Measurements from ENCODE around the gene EVX1.

Gene EVX1

GRCh38 chr7:27213433-27214238 is 29.0 kb upstream of the EVX1 start:
- Histone ChIP-seq H3K9me3 (ENCODE audit: severe bottlenecking) (no peaks in the 10 kb centered on the region), H3K4me1 (ENCODE audit: insufficient read depth, poor library complexity, severe bottlenecking) (no peaks in the 10 kb centered on the region), H3K36me3 (ENCODE audit: low read depth) (no peaks in the 10 kb centered on the region), H3K27ac (ENCODE audit: poor library complexity, severe bottlenecking) (no peak overlapping the region), H3K27me3 (ENCODE audit: insufficient read depth, poor library complexity, severe bottlenecking) (no peaks in the 10 kb centered on the region), H3K4me3 (ENCODE audit: severe bottlenecking) (no peak overlapping the region)
- no peak for TF ChIP-seq CTCF (IDR thresholded peaks at IDR 0.05; ENCODE audit: poor library complexity, severe bottlenecking)
- DNase-seq (ENCODE audit: low spot score) = no peak
- ATAC-seq (ENCODE audit: low read depth) = no peak

GRCh38 chr7:27214239-27214950 is 28.2 kb upstream of the EVX1 start:
- Histone ChIP-seq H3K9me3 (ENCODE audit: severe bottlenecking) (no peaks in the 10 kb centered on the region), H3K27me3 (ENCODE audit: insufficient read depth, poor library complexity, severe bottlenecking) (no peaks in the 10 kb centered on the region), H3K4me3 (ENCODE audit: severe bottlenecking) (no peak overlapping the region), H3K4me1 (ENCODE audit: insufficient read depth, poor library complexity, severe bottlenecking) (no peaks in the 10 kb centered on the region), H3K27ac (ENCODE audit: poor library complexity, severe bottlenecking) (no peak overlapping the region), H3K36me3 (ENCODE audit: low read depth) (no peaks in the 10 kb centered on the region)
- DNase-seq (ENCODE audit: low spot score) = no peak
- TF ChIP-seq CTCF (IDR thresholded peaks at IDR 0.05; ENCODE audit: poor library complexity, severe bottlenecking) = no peak
- ATAC-seq (ENCODE audit: low read depth) = no peak

- DNase-seq (ENCODE audit: low spot score) = no peak
- TF ChIP-seq CTCF (IDR thresholded peaks at IDR 0.05; ENCODE audit: poor library complexity, severe bottlenecking) = no peak
- H3K4me1 ChIP-seq (ENCODE audit: insufficient read depth, poor library complexity, severe bottlenecking) = no peaks in the 10 kb centered on the region
- H3K4me3 ChIP-seq (ENCODE audit: severe bottlenecking) = no peak overlapping the region
- H3K9me3 ChIP-seq (ENCODE audit: severe bottlenecking) = no peaks in the 10 kb centered on the region
- ATAC-seq (ENCODE audit: low read depth) = no peak
- no peaks in the 10 kb centered on the region for H3K27me3 ChIP-seq (ENCODE audit: insufficient read depth, poor library complexity, severe bottlenecking)
- H3K36me3 ChIP-seq (ENCODE audit: low read depth) = no peaks in the 10 kb centered on the region
- H3K27ac ChIP-seq (ENCODE audit: poor library complexity, severe bottlenecking) = no peak overlapping the region
Observed at GRCh38 chr7:27215356-27215755, 27.2 kb upstream of the EVX1 start.

GRCh38 chr7:27217951-27218350 is 24.7 kb upstream of the EVX1 start:
- H3K27me3 ChIP-seq (ENCODE audit: insufficient read depth, poor library complexity, severe bottlenecking) = no peaks in the 10 kb centered on the region

More at GRCh38 chr7:27217951-27218350, 24.7 kb upstream of the EVX1 start:
- no peak for DNase-seq (ENCODE audit: low spot score)
- Histone ChIP-seq H3K9me3 (ENCODE audit: severe bottlenecking) (no peaks in the 10 kb centered on the region), H3K4me1 (ENCODE audit: insufficient read depth, poor library complexity, severe bottlenecking) (no peaks in the 10 kb centered on the region), H3K27ac (ENCODE audit: poor library complexity, severe bottlenecking) (no peak overlapping the region), H3K36me3 (ENCODE audit: low read depth) (no peaks in the 10 kb centered on the region), H3K4me3 (ENCODE audit: severe bottlenecking) (no peak overlapping the region)
- no peak for TF ChIP-seq CTCF (IDR thresholded peaks at IDR 0.05; ENCODE audit: poor library complexity, severe bottlenecking)
- no peak for ATAC-seq (ENCODE audit: low read depth)
